ENCODE measurements around the gene PSMD12.
"Not testable (repeated sequence)": the region's sequence is repeated elsewhere in the genome, so short reads cannot be mapped to it uniquely, and the experiment has no call there.

PSMD12 gene

GRCh38 chr17:67366193-67367157 is at the start of gene PSMD12:
Gene PSMD12 (minus strand): TSS chr17:67366577. CDS start chr17:67366519, 58 bp downstream.
- peak; percentile 90 for DNase-seq (ENCODE audit: low read depth)

- DNase-seq (ENCODE audit: low read depth), result no peak
Observed at GRCh38 chr17:67415291-67415690, 48.9 kb upstream of the PSMD12 start.

DNA sequence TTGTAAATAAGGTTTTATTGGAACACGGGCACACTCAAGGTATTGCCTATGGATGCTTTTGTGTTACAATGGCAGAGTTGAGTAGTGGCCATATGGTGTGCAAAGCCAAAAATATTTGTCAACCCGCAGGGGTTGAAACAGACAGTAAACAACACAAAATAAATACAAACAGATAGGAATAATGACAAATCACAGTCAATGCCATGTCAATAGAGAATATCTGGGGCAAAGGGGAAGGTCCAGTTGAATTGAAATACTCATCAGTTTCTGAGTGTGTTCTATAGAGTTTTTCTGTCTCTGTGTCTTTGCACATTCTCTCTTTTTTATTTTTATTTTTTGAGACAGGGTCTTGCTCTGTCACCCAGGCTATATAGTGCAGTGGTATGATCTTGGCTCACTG is 48.2 kb upstream of the PSMD12 start:
- no peak for DNase-seq (ENCODE audit: low read depth)

DNA sequence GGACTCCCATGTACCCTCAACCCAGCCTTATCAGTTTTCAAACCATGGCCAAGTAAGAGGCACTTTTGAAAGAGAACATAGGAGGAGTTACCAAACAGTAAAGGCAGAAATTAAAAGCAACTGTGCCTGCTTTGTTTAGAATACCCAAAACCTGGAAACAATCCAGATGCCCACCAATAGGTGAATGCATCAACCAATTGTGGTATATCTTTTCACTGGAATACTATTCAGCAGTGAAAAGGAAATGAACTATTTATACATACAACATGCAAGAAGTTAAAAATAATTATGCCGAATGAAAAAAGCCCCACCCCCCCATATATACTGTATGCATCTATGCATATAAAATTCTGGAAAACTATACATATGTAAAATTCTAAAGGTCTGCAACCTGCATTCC is 47.8 kb upstream of the PSMD12 start:
- no peak for DNase-seq (ENCODE audit: low read depth)

GRCh38 chr17:67413388-67413787 is 47.0 kb upstream of the PSMD12 start:
- no peak for DNase-seq (ENCODE audit: low read depth)

DNA sequence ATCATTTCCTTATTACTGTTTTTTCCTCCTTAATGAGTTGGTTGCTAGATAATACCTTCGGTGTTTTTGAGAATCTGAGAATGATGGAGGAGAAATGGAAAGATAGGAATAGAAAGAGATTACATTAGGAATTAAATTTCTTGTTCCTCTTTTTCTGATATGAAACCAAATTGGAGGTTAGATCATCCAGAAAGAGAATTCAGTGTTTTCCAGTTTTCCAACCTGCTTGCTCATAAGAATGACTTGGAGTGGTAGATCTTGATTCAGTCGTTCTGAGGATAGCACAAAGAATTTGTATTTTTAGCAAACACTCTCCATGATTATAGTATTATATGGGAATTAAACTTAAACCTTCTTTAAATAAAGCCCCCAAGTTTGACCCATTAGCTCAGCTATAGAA is 46.6 kb upstream of the PSMD12 start:
- DNase-seq (ENCODE audit: low read depth), result no peak

DNA sequence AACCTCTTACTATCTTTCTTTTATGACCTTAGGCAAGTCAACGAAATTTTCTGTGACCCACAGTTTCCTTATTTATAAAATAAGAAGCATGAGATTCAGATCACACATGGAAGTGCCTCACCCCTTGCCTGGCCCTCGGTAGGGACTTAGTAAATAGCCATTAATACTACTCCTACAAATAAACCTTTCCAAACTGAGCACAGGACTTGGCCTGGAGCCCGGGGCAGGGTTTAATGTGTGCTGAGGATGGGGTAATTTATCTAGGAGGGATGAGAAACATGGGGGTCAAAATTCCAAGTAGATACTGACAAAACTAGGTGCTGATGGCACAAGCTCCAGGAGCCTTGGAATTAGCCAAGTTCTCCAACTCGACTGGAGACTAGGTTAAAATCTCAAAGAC is 45.7 kb upstream of the PSMD12 start:
- no peak for DNase-seq (ENCODE audit: low read depth)

- DNase-seq (ENCODE audit: low read depth), result no peak
Observed at GRCh38 chr17:67411397-67411796, 45.0 kb upstream of the PSMD12 start.

GRCh38 chr17:67408455-67408830 is 42.1 kb upstream of the PSMD12 start:
- DNase-seq (ENCODE audit: low read depth), result not testable (repeated sequence)

DNA sequence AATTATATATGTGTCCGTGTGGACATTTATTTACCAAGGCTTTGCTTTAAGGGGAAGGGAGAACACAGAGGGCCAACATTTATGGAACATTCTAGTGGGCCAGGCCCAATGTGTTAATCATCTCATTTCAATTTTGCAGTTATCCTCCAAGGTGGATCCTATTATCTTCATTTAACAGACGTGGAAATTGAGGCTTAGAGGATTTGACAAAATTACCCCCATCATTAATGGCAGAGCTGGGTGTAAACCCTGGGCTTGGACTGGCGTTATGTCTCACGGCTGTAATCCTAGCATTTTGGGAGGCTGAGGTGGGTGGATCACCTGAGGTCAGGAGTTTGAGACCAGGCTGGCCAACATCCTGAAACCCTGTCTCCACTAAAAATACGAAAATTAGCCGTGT is 37.1 kb upstream of the PSMD12 start:
- no peak for DNase-seq (ENCODE audit: low read depth)

DNA sequence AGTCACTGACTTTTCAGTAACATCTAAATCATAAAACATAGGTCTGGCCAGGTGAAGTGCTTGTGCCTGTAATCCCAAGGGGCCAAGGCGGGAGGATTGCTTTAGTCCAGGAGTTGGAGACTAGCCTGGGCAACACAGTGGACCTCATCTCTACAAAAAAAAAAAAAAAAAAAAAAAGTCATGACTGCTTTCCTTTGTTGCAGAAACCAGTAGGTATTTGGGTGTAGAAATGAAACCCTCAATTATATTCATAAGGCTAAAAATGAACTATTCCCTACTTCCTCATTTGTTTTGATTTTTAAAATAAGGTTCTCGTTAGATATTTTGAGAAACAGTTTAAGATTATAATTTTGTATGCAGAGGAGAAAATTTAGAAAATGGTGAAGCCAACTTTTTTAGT is 36.7 kb upstream of the PSMD12 start:
- no peak for DNase-seq (ENCODE audit: low read depth)

DNA sequence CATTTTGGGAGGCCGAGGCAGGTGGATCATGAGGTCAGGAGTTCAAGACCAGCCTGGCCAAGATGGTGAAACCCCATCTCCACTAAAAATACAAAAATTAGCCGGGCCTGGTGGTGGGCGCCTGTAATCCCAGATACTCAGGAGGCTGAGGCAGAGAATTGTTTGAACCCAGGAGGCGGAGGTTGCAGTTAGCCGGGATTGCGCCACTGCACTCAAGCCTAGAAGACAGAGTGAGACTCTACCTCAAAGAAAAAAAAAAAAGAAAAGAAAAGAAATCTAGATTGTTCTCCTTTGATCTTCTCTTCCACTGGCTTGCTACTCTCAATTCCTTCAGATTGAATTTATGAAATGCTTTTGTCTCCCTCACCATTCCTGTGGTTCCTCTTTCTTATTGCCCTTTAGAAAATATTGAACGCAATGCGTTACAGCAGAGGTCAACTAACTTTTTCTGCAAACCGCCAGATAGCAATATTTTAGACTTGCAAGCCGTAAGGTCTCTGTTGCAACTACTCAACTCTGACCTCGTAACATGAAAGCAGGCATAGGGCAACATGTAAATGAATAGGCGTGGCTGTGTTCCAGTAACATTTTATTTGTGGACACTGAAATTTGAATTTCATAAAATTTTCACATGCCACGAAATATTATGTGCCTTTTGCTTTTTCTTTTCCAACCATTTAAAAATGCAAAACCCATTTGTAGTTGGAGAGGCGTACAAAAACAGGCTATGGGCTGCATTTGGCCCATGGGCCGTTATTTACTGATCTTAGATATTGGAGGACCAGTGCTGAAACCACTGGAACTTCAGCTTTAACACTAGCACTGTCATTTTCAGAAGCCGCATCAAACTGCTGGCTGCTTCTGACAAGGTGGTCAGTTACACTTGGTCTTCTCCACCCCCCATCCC is 35.5 kb upstream of the PSMD12 start:
- DNase-seq (ENCODE audit: low read depth), result no peak

GRCh38 chr17:67401106-67401505 is 34.7 kb upstream of the PSMD12 start:
- no peak for DNase-seq (ENCODE audit: low read depth)

GRCh38 chr17:67400193-67400592 is 33.8 kb upstream of the PSMD12 start:
- DNase-seq (ENCODE audit: low read depth), result no peak

GRCh38 chr17:67399676-67400075 is 33.3 kb upstream of the PSMD12 start:
- DNase-seq (ENCODE audit: low read depth), result no peak

DNA sequence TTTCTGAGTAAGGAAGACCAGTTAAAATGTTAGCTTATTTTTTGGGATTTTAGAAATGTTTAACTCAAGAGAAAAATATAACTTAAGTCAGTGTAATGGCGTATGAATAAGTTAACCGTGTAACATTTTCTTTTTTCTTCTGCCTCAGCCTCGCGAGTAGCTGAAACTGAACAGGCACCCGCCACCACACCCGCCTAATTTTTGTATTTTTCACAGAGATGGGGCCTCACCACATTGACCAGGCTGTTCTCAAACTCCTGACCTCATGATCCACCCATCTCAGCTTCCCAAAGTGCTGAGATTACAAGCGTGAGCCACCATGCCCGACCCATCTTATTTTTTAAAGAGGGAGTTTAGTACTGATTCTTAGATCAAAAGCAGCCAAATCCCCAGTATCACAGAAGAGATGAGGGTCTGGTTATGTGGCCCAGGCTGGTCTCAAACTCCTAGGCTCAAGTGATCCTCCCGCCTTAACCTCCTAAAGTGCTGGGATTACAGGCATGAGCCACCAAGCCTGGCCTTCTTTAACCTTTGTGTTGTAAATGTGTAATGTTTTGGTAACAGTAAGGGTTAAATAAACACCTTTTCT is 27.5 kb upstream of the PSMD12 start:
- DNase-seq (ENCODE audit: low read depth), result no peak

- DNase-seq (ENCODE audit: low read depth), result no peak
Observed at GRCh38 chr17:67392111-67392510, 25.7 kb upstream of the PSMD12 start.

GRCh38 chr17:67390646-67391361 is 24.4 kb upstream of the PSMD12 start:
- DNase-seq (ENCODE audit: low read depth), result peak; percentile 93

DNA sequence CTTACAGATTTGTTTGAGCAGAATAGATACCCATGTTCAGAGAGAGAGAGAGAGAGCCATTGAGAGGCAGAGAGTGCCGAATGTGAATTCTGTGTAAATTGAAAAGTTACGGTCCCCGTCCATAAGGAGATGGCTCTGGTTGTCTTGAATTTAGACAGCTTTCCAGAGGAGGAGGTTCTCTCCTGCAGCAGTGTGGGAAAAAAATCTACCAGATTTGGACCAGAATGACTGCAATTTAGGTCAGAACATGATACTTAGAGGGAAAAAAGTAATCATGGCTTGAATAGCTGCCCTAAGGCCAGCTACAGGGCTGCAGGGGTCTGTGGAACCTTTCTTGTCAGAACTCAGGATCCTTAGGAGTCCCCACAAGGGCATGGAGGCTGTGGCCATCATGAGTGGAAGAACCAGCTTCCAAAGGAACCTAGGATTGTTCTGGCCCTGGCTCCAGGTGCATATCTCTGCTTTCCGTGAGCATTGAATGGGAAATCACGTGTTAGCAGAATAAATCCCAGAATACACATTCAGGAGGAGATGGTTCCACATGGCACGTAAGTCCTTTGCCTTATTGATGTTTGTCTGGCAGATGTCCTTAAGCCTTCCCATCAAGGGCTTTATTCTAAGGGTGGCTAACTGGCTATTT is 23.7 kb upstream of the PSMD12 start:
- no peak for DNase-seq (ENCODE audit: low read depth)

DNA sequence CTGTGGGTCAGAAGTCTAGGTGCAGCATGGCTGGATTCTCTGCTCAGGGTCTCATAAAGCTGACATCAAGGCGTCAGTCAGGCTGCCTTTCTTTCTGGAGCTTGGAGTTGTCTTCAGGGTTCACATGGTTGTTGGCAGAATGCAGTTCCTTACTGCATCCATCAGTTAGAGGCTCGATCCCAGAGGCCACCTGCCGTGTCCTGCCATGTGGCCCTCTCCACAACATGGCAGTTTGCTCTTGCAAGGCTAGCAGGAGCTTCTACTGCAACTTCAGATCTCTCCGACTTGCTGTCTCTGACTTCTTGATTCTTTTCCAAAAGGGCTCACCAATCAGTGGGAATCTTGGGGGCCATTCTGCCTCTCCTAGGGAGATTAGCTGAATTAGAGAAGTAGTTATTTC is 22.6 kb upstream of the PSMD12 start:
- DNase-seq (ENCODE audit: low read depth), result no peak

GRCh38 chr17:67388536-67388935 is 22.2 kb upstream of the PSMD12 start:
- DNase-seq (ENCODE audit: low read depth), result not testable (repeated sequence)

Data from iris pigment epithelial cell (primary cell).